Fibroblast of skin of right biceps (primary cell): ENCODE results near the gene SPTSSB.
A peak's percentile ranks its signal among the peaks of the same experiment; 100 is the strongest.

Experiments
- DNase-seq: peaks from one replicate; pipeline ENCODE4 v3.0.0-alpha.2; 2013

SPTSSB gene

GRCh38 chr3:161337311-161337710 lies 34.0 kb downstream of the SPTSSB start:
- DNase-seq: no peak

GRCh38 chr3:161336661-161337060 lies 34.7 kb downstream of the SPTSSB start:
- no peak for DNase-seq

- no peak for DNase-seq
These were observed 37.6 kb downstream of the SPTSSB start for GRCh38 chr3:161333696-161334095.

- no peak for DNase-seq
These were observed 38.5 kb downstream of the SPTSSB start for GRCh38 chr3:161332792-161333191.

- no peak for DNase-seq
These were observed 46.3 kb downstream of the SPTSSB start for GRCh38 chr3:161325059-161325458.

GRCh38 chr3:161323926-161324621 lies 47.2 kb downstream of the SPTSSB start:
- no peak for DNase-seq

GRCh38 chr3:161322781-161323568 lies 48.3 kb downstream of the SPTSSB start:
- no peak for DNase-seq

GRCh38 chr3:161320837-161321236 lies 50.5 kb downstream of the SPTSSB start:
- no peak for DNase-seq

- DNase-seq: no peak
These were observed 51.5 kb downstream of the SPTSSB start for GRCh38 chr3:161319867-161320266.

GRCh38 chr3:161317077-161317476 lies 54.2 kb downstream of the SPTSSB start:
- DNase-seq: no peak

GRCh38 chr3:161316006-161316689 lies 55.2 kb downstream of the SPTSSB start:
- DNase-seq: peak; percentile 14

GRCh38 chr3:161314836-161315395 lies 56.4 kb downstream of the SPTSSB start:
- DNase-seq: peak; percentile 15

- no peak for DNase-seq
These were observed 60.5 kb downstream of the SPTSSB start for GRCh38 chr3:161310649-161311423.

GRCh38 chr3:161305095-161305991 lies 66.0 kb downstream of the SPTSSB start:
- DNase-seq: peak; percentile 23

GRCh38 chr3:161296814-161297213 lies 74.5 kb downstream of the SPTSSB start:
- no peak for DNase-seq

- peak; percentile 13 for DNase-seq
These were observed 76.0 kb downstream of the SPTSSB start for GRCh38 chr3:161295325-161295724.
